GM12892 (cell line): Measurements from ENCODE around the gene GAS6.

Experiments
- DNase-seq: peaks from one replicate; pipeline ENCODE4 v3.0.0; 2011; ENCODE audit not compliant: insufficient read length
- FAIRE-seq: peaks from 2 replicates; lab custom pipeline; 2011; peaks lifted over from hg19 to GRCh38; lab: Jason Lieb, UNC
- POLR2A ChIP-seq: IDR thresholded peaks from 2 replicates; pipeline ENCODE4 v1.6.1; 2011; ENCODE audit warnings: low read depth, low read length, control low read depth
- POLR2AphosphoS5 ChIP-seq: IDR thresholded peaks from 2 replicates; pipeline ENCODE4 v1.6.1; 2011; ENCODE audit warnings: low read depth, low read length, control low read depth
- TAF1 ChIP-seq: IDR thresholded peaks from 2 replicates; pipeline ENCODE4 v1.6.1; 2011; ENCODE audit warnings: low read depth, mild to moderate bottlenecking, control low read depth, low read length, borderline replicate concordance

The GAS6 gene

GRCh38 chr13:113845723-113846635, 17.9 kb downstream of the GAS6 start:
- FAIRE-seq = no peak
- TF ChIP-seq POLR2AphosphoS5 = no peak
- no peak for DNase-seq

- DNase-seq = no peak
- TF ChIP-seq POLR2AphosphoS5 (no peak), TAF1 (no peak), POLR2A (no peak)
- no peak for FAIRE-seq
Measured at GRCh38 chr13:113845055-113845454, 18.8 kb downstream of the GAS6 start.

- DNase-seq (no peak), FAIRE-seq (no peak)
- no peak for TF ChIP-seq POLR2AphosphoS5
- no peak for TF ChIP-seq POLR2A
- TF ChIP-seq TAF1 = no peak
Measured at GRCh38 chr13:113843864-113844556, 19.9 kb downstream of the GAS6 start.

GRCh38 chr13:113843063-113843654, 20.7 kb downstream of the GAS6 start:
- FAIRE-seq = no peak
- no peak for DNase-seq
- TF ChIP-seq TAF1 (no peak), POLR2A (no peak), POLR2AphosphoS5 (no peak)

GRCh38 chr13:113842336-113843062, 21.4 kb downstream of the GAS6 start:
- TF ChIP-seq POLR2AphosphoS5 (no peak), POLR2A (no peak), TAF1 (no peak)
- FAIRE-seq (no peak), DNase-seq (no peak)

GRCh38 chr13:113841353-113841650, 22.6 kb downstream of the GAS6 start:
- no peak for TF ChIP-seq POLR2AphosphoS5
- TF ChIP-seq TAF1 = no peak
- TF ChIP-seq POLR2A = no peak
- FAIRE-seq (no peak), DNase-seq (no peak)

GRCh38 chr13:113840541-113841352, 23.1 kb downstream of the GAS6 start:
- DNase-seq (no peak), FAIRE-seq (no peak)
- TF ChIP-seq TAF1 (no peak), POLR2AphosphoS5 (no peak), POLR2A (no peak)

GRCh38 chr13:113839536-113840204, 24.2 kb downstream of the GAS6 start:
- DNase-seq = no peak
- FAIRE-seq = no peak
- TF ChIP-seq TAF1 (no peak), POLR2AphosphoS5 (no peak), POLR2A (no peak)

GRCh38 chr13:113838711-113839201, 25.1 kb downstream of the GAS6 start:
- TF ChIP-seq POLR2AphosphoS5 (no peak), TAF1 (no peak), POLR2A (no peak)
- FAIRE-seq (no peak), DNase-seq (no peak)

GRCh38 chr13:113837560-113838355, 26.1 kb downstream of the GAS6 start:
- TF ChIP-seq TAF1 = no peak
- no peak for TF ChIP-seq POLR2AphosphoS5
- no peak for TF ChIP-seq POLR2A
- DNase-seq (no peak), FAIRE-seq (no peak)
